Psoas muscle (tissue), 8 donors: ENCODE data around the gene MYMK. TPM values are rescaled to one million over a fixed set of nuclear protein-coding genes. Genes with fewer than 3 reads are reported as not detected.

ENCODE experiments used
- ATAC-seq, 4 donors: fragments of 200-7000 bp; cut with Tn5 transposase; one replicate each; pipeline ENCODE4 v1.9.1; 2020; ENCODE audit warnings: moderate library complexity in 3 of 4, mild to moderate bottlenecking in 2 of 4
- DNase-seq, 2 donors: peaks; one replicate each; pipeline ENCODE4 v3.0.0-alpha.2; 2020
- H3K27ac ChIP-seq: fragments of 200-600 bp; one replicate; pipeline ENCODE4 v1.8.0; 2022
- H3K27me3 ChIP-seq, 3 donors: fragments of 200-600 bp in 1 of 3; one replicate each; pipeline versions ENCODE4 v1.6.1 to v1.8.0; 2013 to 2022; ENCODE audit warnings: low read length in 2 of 3, mild to moderate bottlenecking in 2 of 3, moderate library complexity in 1 of 3; ENCODE audit not compliant: insufficient read depth in 3 of 3
- H3K36me3 ChIP-seq, 2 donors: fragments of 200-600 bp in 1 of 2; one replicate each; pipeline versions ENCODE4 v1.6.1 to v1.8.0; 2013 to 2022; ENCODE audit warnings: low read depth in 1 of 2, mild to moderate bottlenecking in 1 of 2, moderate library complexity in 1 of 2; ENCODE audit not compliant: insufficient read depth in 1 of 2
- H3K4me1 ChIP-seq: fragments of 200-600 bp; one replicate; pipeline ENCODE4 v1.8.0; 2022
- H3K4me3 ChIP-seq: fragments of 200-600 bp; one replicate; pipeline ENCODE4 v1.8.0; 2022; ENCODE audit warnings: mild to moderate bottlenecking
- H3K9me3 ChIP-seq: fragments of 200-600 bp; one replicate; pipeline ENCODE4 v1.8.0; 2022
- CTCF ChIP-seq: fragments of 200-600 bp; IDR thresholded peaks from one replicate; pipeline ENCODE4 v1.8.0; 2022; ENCODE audit warnings: antibody characterized with exemption
- WGBS, 3 donors: extraction: QIAGEN DNeasy Blood & Tissue Kit; methylation state at CpG; one replicate each; pipeline versions ENCODE4 v1.1.6 to v1.1.7; 2013; 5-methylcytosine and 5-hydroxymethylcytosine counted together
- intact Hi-C, 2 donors: fragments of 100-400 bp; cut with DNase I; formaldehyde crosslinking; loops; one replicate each; pipeline versions ENCODE4 v1.11.0 to v1.14.2; 2022
- polyA plus RNA-seq, 3 donors: library from polyadenylated mRNA; stranded (reverse); fragments of 200-250 nt; gene quantifications; one replicate each; pipeline ENCODE4 v1.2.3, GENCODE V29; 2013
- total RNA-seq, 4 donors: library from RNA; stranded (reverse); fragmentation: NEBNext Ultra II Directional in 2 of 4; extraction: Animal tissue kit (Norgen Biotek cat#: 25700) in 2 of 4; gene quantifications; one replicate each; pipeline versions ENCODE4 v1.2.1 to v1.2.4, GENCODE V29; 2021 to 2023
- donor health status: healthy with polysubstance abuse.
- donor health status: DM: no; HTN: no; CAD: no; lungs with moderate emphysema.
- donor health status: Bipolar disorder and iron deficiency.
- donor health status: healthy.
- donor health status: DM: yes; HTN: yes; CAD: no.
- donor health status: DM: no; HTN: no; CAD: no.
- donor health status: DM: no; HTN: no; CAD: no.
- donor health status: DM: yes; HTN: yes; CAD: no.

Gene MYMK
- total and polyA plus RNA-seq, 7 donors = 0.05 to 4.5 (median 0.52) TPM; not detected in 3

DNA sequence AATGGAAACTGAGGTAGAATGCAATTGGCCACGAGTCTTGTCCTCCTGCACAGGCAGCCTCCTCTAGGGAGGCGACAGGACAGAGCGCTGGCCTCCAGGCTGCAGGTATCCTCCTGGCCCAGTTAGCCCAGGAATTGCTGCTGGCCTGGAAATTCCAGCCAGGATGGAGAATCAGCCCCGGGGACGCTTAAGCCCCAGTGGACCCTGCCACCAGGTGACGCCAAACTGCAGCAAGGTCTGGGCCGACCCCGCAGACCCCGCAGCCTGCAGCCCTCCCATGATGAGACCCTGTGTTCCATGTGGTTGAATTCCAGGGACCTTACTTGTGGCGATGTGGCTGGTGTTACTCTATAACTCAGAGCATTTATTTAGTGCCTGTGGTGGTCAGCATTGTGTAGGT, 57.7 kb downstream of the MYMK start:
- Histone ChIP-seq H3K4me3 (no peak overlapping the region), H3K27me3 (no peaks in the 10 kb centered on the region), H3K36me3 (peaks cover 0 to 30% of the 10 kb centered on the region in 2 donors), H3K4me1 (no peaks in the 10 kb centered on the region), H3K9me3 (no peaks in the 10 kb centered on the region), H3K27ac (no peak overlapping the region)
- no peak for TF ChIP-seq CTCF
- no peak for ATAC-seq
- intact Hi-C loops = loop anchor here in 1 of 2 donors (10.0 kb wide), 1 partner anchor 112 kb away; the partner anchor contains the start of genes SURF1 and SURF2
- no peak for DNase-seq
- 83 to 89% (median 84%) methylated on average over 10 of the region's 10 CpGs for WGBS, 3 donors

GRCh38 chr9:133465984-133466383, 58.8 kb downstream of the MYMK start:
- TF ChIP-seq CTCF = no peak
- intact Hi-C loops = loop anchor here in 1 of 2 donors (10.0 kb wide), 1 partner anchor 111 kb away; the partner anchor contains the start of genes SURF1 and SURF2
- Histone ChIP-seq H3K27ac (no peak overlapping the region), H3K27me3 (no peaks in the 10 kb centered on the region), H3K36me3 (peaks cover 0 to 30% of the 10 kb centered on the region in 2 donors), H3K9me3 (no peaks in the 10 kb centered on the region), H3K4me3 (no peak overlapping the region), H3K4me1 (peaks cover 2% of the 10 kb centered on the region)
- DNase-seq = no peak
- ATAC-seq = no peak
- WGBS, 3 donors = 79 to 85% (median 81%) methylated on average over 6 of the region's 6 CpGs

DNA sequence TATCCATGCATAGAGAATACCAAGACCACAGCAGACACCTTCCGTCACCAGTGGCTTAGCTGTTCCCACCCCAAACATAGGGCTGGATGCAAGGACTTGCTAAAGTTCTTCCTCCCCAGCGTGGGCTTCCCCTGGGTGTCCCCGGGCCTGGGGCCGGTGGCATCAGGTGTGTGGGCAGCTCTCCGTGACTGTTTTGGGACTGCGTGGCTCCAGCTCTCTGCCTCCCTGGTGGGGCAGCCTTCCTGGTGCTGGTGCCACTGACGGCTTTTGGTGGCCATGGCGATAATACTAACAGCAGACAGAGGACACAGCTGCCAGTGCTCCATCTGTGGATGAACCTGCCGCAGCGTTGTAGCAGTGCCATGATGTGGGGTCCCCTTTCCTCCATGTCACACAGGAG, 60.1 kb downstream of the MYMK start:
- ATAC-seq (no peak), DNase-seq (no peak)
- Histone ChIP-seq H3K27ac (no peak overlapping the region), H3K4me1 (peaks cover 9% of the 10 kb centered on the region), H3K9me3 (no peaks in the 10 kb centered on the region), H3K36me3 (peaks cover 0 to 30% of the 10 kb centered on the region in 2 donors), H3K4me3 (no peak overlapping the region), H3K27me3 (no peaks in the 10 kb centered on the region)
- intact Hi-C loops = loop anchor here (5.0 to 10.0 kb wide), 2 partner anchors 47 to 110 kb away; partner anchors contain the start of genes REXO4 (in 1 of the 2), SURF1 (in 1 of the 2) and SURF2 (in 1 of the 2)
- 88 to 92% (median 91%) methylated on average over 10 of the region's 10 CpGs for WGBS, 3 donors
- TF ChIP-seq CTCF = no peak

Other genes starting within 250 kb of the MYMK start
- under 1 TPM; 0.37 to 0.86 (median 0.72) TPM for gene ABO, start 249.8 kb downstream of the MYMK start, total RNA-seq
- gene ABO, start 249.8 kb downstream of the MYMK start, polyA plus RNA-seq = under 1 TPM; 0.03 to 0.51 (median 0.14) TPM
- 10 to 100 TPM; 11.4 to 27.3 (median 16.0) TPM for gene SURF6, start 188.8 kb downstream of the MYMK start, total RNA-seq
- gene SURF6, start 188.8 kb downstream of the MYMK start, polyA plus RNA-seq = 10 to 100 TPM; 27.7 to 43.0 (median 36.3) TPM
- 10 to 100 TPM in 2 of 4 donors, 1 to 10 TPM in 2; 7.5 to 14.4 (median 10.6) TPM for gene MED22, start 176.8 kb downstream of the MYMK start, total RNA-seq
- 10 to 100 TPM; 14.5 to 43.5 (median 23.4) TPM for gene MED22, start 176.8 kb downstream of the MYMK start, polyA plus RNA-seq
- gene RPL7A, start 176.7 kb downstream of the MYMK start, total RNA-seq = 1,000 to 10,000 TPM; 1,013 to 1,526 (median 1,062) TPM
- 1,000 to 10,000 TPM; 1,923 to 3,403 (median 2,177) TPM for gene RPL7A, start 176.7 kb downstream of the MYMK start, polyA plus RNA-seq
- gene SURF1, start 168.5 kb downstream of the MYMK start, total RNA-seq = 10 to 100 TPM; 27.7 to 54.9 (median 45.5) TPM
- 100 to 1,000 TPM in 1 of 3 donors, 10 to 100 TPM in 2; 63.1 to 127 (median 77.0) TPM for gene SURF1, start 168.5 kb downstream of the MYMK start, polyA plus RNA-seq
- 10 to 100 TPM; 10.9 to 13.8 (median 13.3) TPM for gene SURF2, start 168.4 kb downstream of the MYMK start, total RNA-seq
- 10 to 100 TPM; 19.7 to 50.6 (median 38.7) TPM for gene SURF2, start 168.4 kb downstream of the MYMK start, polyA plus RNA-seq
- 10 to 100 TPM; 45.6 to 69.4 (median 66.8) TPM for gene SURF4, start 148.9 kb downstream of the MYMK start, total RNA-seq
- gene SURF4, start 148.9 kb downstream of the MYMK start, polyA plus RNA-seq = 100 to 1,000 TPM in 1 of 3 donors, 10 to 100 TPM in 2; 47.9 to 120 (median 88.0) TPM
- gene STKLD1, start 148.6 kb downstream of the MYMK start, total RNA-seq = under 1 TPM; 0.28 to 0.69 (median 0.46) TPM
- gene STKLD1, start 148.6 kb downstream of the MYMK start, polyA plus RNA-seq = under 1 TPM; 0.07 to 0.69 (median 0.46) TPM
- 10 to 100 TPM; 23.8 to 31.2 (median 28.6) TPM for gene REXO4, start 106.9 kb downstream of the MYMK start, total RNA-seq
- 10 to 100 TPM; 31.7 to 75.2 (median 54.9) TPM for gene REXO4, start 106.9 kb downstream of the MYMK start, polyA plus RNA-seq
- gene ADAMTS13, start 102.6 kb downstream of the MYMK start, total RNA-seq = 1 to 10 TPM; 2.0 to 6.7 (median 2.5) TPM
- gene ADAMTS13, start 102.6 kb downstream of the MYMK start, polyA plus RNA-seq = 1 to 10 TPM in 2 of 3 donors, under 1 TPM in 1; 0.73 to 2.6 (median 1.8) TPM
- gene CACFD1, start 65.0 kb downstream of the MYMK start, total RNA-seq = 1 to 10 TPM; 2.8 to 9.4 (median 7.2) TPM
- 1 to 10 TPM; 4.4 to 7.4 (median 5.6) TPM for gene CACFD1, start 65.0 kb downstream of the MYMK start, polyA plus RNA-seq
- 1 to 10 TPM; 1.2 to 2.7 (median 1.7) TPM for gene SLC2A6, start 45.9 kb downstream of the MYMK start, total RNA-seq
- gene SLC2A6, start 45.9 kb downstream of the MYMK start, polyA plus RNA-seq = 1 to 10 TPM; 1.3 to 2.2 (median 1.8) TPM
- 1 to 10 TPM in 2 of 4 donors, under 1 TPM in 2; 0.34 to 5.4 (median 2.4) TPM for gene ADAMTSL2, start 9.7 kb upstream of the MYMK start, total RNA-seq
- gene ADAMTSL2, start 9.7 kb upstream of the MYMK start, polyA plus RNA-seq = under 1 TPM; 0.21 to 0.75 (median 0.29) TPM
- not detected for gene FAM163B, start 84.4 kb upstream of the MYMK start, total RNA-seq
- not detected for gene FAM163B, start 84.4 kb upstream of the MYMK start, polyA plus RNA-seq
- under 1 TPM in 2 of 4 donors, not detected in 2; 0.06 to 0.30 TPM for gene DBH, start 111.4 kb upstream of the MYMK start, total RNA-seq
- under 1 TPM in 2 of 3 donors, not detected in 1; 0.01 to 0.04 TPM for gene DBH, start 111.4 kb upstream of the MYMK start, polyA plus RNA-seq
- 1 to 10 TPM in 3 of 4 donors, under 1 TPM in 1; 0.59 to 2.5 (median 1.5) TPM for gene SARDH, start 213.4 kb upstream of the MYMK start, total RNA-seq
- gene SARDH, start 213.4 kb upstream of the MYMK start, polyA plus RNA-seq = under 1 TPM; 0.16 to 0.62 (median 0.26) TPM